OCI-LY1 (cell line): ENCODE measurements around the gene ARF3.

Experiments
- H2AFZ ChIP-seq: fragments of 200-600 bp; sonication (generic), shearing (Covaris generic); 2 replicates; pipeline ENCODE4 v1.6.0; 2014; ENCODE audit warnings: antibody characterized with exemption, mild to moderate bottlenecking, low read length
- H3F3A ChIP-seq: fragments of 200-600 bp; sonication (generic), shearing (Covaris generic); 2 replicates; pipeline ENCODE4 v1.6.0; 2014; ENCODE audit warnings: mild to moderate bottlenecking, antibody characterized with exemption, low read length, moderate library complexity; ENCODE audit not compliant: insufficient read depth
- H3K27ac ChIP-seq: fragments of 200-600 bp; sonication (generic); 2 replicates; pipeline ENCODE4 v1.5.1; 2014; ENCODE audit warnings: low read length, mixed run types, mild to moderate bottlenecking, low read depth; ENCODE audit not compliant: poor library complexity, severe bottlenecking
- H3K27me3 ChIP-seq: fragments of 200-600 bp; sonication (generic); 2 replicates; pipeline ENCODE4 v1.6.0; 2014; ENCODE audit warnings: antibody characterized with exemption, mild to moderate bottlenecking, low read length, moderate library complexity; ENCODE audit not compliant: insufficient read depth
- H3K36me3 ChIP-seq: fragments of 200-600 bp; sonication (generic); 2 replicates; pipeline ENCODE4 v1.6.1; 2014; ENCODE audit warnings: mild to moderate bottlenecking, antibody characterized with exemption, low read length, moderate library complexity, mixed read lengths; ENCODE audit not compliant: insufficient read depth
- H3K4me1 ChIP-seq: fragments of 200-600 bp; sonication (generic); 2 replicates; pipeline ENCODE4 v1.5.1; 2014; ENCODE audit warnings: mild to moderate bottlenecking, low read length, moderate library complexity; ENCODE audit not compliant: insufficient read depth, severe bottlenecking
- H3K4me2 ChIP-seq: fragments of 200-600 bp; sonication (generic), shearing (Covaris generic); 2 replicates; pipeline ENCODE4 v1.6.1; 2014; ENCODE audit warnings: low read length
- H3K4me3 ChIP-seq: fragments of 200-600 bp; sonication (generic); 2 replicates; pipeline ENCODE4 v1.5.1; 2014; ENCODE audit warnings: low read length, low read depth, mild to moderate bottlenecking, mixed read lengths; ENCODE audit not compliant: poor library complexity, severe bottlenecking
- H3K79me2 ChIP-seq: fragments of 200-600 bp; shearing (Covaris generic); 2 replicates; pipeline ENCODE4 v1.6.1; 2016; ENCODE audit warnings: mixed run types, low read length, mixed read lengths; ENCODE audit not compliant: insufficient read depth
- H3K9ac ChIP-seq: fragments of 200-600 bp; sonication (generic), shearing (Covaris generic); 2 replicates; pipeline ENCODE4 v1.6.1; 2014; ENCODE audit warnings: mild to moderate bottlenecking, low read length, mixed read lengths
- H3K9me2 ChIP-seq: fragments of 200-600 bp; sonication (generic), shearing (Covaris generic); 2 replicates; pipeline ENCODE4 v1.6.1; 2014; ENCODE audit warnings: low read depth, mild to moderate bottlenecking, low read length, mixed read lengths
- H3K9me3 ChIP-seq: fragments of 200-600 bp; shearing (Covaris generic); 2 replicates; pipeline ENCODE4 v1.6.1; 2014; ENCODE audit warnings: low read length, mixed read lengths
- H4K20me1 ChIP-seq: fragments of 200-600 bp; sonication (generic), shearing (Covaris generic); 2 replicates; pipeline ENCODE4 v1.6.0; 2016; ENCODE audit warnings: mild to moderate bottlenecking, low read length; ENCODE audit not compliant: insufficient read depth
- EZH2 ChIP-seq: fragments of 200-600 bp; sonication (generic), shearing (Covaris generic); IDR thresholded peaks from 2 replicates; pipeline ENCODE4 v1.8.0; 2017; ENCODE audit warnings: borderline replicate concordance, mixed run types, mild to moderate bottlenecking, antibody characterized with exemption, low read length, moderate library complexity, mixed read lengths
- TF ChIP-seq, protein P1 (sequence below): fragments of 200-600 bp; sonication (generic), shearing (Covaris generic); IDR thresholded peaks from 2 replicates; pipeline ENCODE4 v1.5.1; 2017; ENCODE audit warnings: mild to moderate bottlenecking, antibody characterized with exemption, low read length, moderate library complexity, mixed read lengths

The ARF3 gene

DNA sequence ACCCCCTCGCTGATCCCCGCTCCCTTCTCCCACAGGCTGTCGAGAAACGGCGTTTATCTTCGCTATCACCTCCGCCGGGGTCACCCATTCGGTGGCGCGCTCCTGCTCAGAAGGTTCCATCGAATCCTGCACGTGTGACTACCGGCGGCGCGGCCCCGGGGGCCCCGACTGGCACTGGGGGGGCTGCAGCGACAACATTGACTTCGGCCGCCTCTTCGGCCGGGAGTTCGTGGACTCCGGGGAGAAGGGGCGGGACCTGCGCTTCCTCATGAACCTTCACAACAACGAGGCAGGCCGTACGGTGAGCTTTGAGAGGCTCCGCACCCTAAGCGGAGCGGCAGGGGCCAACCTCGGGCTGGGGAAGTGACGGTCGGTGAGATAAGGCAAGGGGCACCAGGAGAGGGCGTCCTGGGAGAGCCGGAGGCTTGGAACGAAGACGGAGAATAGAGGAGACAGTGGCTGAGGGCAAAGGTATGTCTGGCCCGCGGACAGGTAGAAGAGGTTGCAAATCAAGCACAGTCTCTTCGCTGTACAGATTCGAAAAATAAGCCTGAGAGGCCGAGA, 23.2 kb upstream of the ARF3 start:
- no peak overlapping the region for H2AFZ ChIP-seq
- H3F3A ChIP-seq = no peaks in the 10 kb centered on the region
- H3K27me3 ChIP-seq = no peaks in the 10 kb centered on the region; the same call in 1 of the 2 replicates
- no peaks in the 10 kb centered on the region for H3K9me3 ChIP-seq
- H3K9me2 ChIP-seq = no peaks in the 10 kb centered on the region
- peak overlapping the region; percentile 55 for H3K4me2 ChIP-seq
- H3K9ac ChIP-seq = no peak overlapping the region
- H3K36me3 ChIP-seq = no peaks in the 10 kb centered on the region
- H3K4me3 ChIP-seq = peak overlapping the region; percentile 39
- H3K79me2 ChIP-seq = no peaks in the 10 kb centered on the region
- no peaks in the 10 kb centered on the region for H4K20me1 ChIP-seq
- no peak overlapping the region for H3K27ac ChIP-seq
- TF ChIP-seq EZH2 = no peak
- TF ChIP-seq, protein P1, sequence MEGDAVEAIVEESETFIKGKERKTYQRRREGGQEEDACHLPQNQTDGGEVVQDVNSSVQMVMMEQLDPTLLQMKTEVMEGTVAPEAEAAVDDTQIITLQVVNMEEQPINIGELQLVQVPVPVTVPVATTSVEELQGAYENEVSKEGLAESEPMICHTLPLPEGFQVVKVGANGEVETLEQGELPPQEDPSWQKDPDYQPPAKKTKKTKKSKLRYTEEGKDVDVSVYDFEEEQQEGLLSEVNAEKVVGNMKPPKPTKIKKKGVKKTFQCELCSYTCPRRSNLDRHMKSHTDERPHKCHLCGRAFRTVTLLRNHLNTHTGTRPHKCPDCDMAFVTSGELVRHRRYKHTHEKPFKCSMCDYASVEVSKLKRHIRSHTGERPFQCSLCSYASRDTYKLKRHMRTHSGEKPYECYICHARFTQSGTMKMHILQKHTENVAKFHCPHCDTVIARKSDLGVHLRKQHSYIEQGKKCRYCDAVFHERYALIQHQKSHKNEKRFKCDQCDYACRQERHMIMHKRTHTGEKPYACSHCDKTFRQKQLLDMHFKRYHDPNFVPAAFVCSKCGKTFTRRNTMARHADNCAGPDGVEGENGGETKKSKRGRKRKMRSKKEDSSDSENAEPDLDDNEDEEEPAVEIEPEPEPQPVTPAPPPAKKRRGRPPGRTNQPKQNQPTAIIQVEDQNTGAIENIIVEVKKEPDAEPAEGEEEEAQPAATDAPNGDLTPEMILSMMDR = peak; percentile 31; the same call in 1 of the 2 replicates
- peaks cover 35% of the 10 kb centered on the region for H3K4me1 ChIP-seq

GRCh38 chr12:48979602-48980388, 22.5 kb upstream of the ARF3 start:
- Histone ChIP-seq H2AFZ (no peak overlapping the region), H3K4me1 (peaks cover 35% of the 10 kb centered on the region), H3K4me3 (peak overlapping the region; percentile 39), H3K27ac (no peak overlapping the region), H3K9me2 (no peaks in the 10 kb centered on the region), H3K9ac (no peak overlapping the region), H3K79me2 (no peaks in the 10 kb centered on the region), H4K20me1 (no peaks in the 10 kb centered on the region), H3K27me3 (no peaks in the 10 kb centered on the region; the same call in 1 of the 2 replicates), H3K36me3 (no peaks in the 10 kb centered on the region), H3K4me2 (peak overlapping the region; percentile 55), H3F3A (no peaks in the 10 kb centered on the region), H3K9me3 (no peaks in the 10 kb centered on the region)
- no peak for TF ChIP-seq EZH2
- TF ChIP-seq, protein P1 = no peak

DNA sequence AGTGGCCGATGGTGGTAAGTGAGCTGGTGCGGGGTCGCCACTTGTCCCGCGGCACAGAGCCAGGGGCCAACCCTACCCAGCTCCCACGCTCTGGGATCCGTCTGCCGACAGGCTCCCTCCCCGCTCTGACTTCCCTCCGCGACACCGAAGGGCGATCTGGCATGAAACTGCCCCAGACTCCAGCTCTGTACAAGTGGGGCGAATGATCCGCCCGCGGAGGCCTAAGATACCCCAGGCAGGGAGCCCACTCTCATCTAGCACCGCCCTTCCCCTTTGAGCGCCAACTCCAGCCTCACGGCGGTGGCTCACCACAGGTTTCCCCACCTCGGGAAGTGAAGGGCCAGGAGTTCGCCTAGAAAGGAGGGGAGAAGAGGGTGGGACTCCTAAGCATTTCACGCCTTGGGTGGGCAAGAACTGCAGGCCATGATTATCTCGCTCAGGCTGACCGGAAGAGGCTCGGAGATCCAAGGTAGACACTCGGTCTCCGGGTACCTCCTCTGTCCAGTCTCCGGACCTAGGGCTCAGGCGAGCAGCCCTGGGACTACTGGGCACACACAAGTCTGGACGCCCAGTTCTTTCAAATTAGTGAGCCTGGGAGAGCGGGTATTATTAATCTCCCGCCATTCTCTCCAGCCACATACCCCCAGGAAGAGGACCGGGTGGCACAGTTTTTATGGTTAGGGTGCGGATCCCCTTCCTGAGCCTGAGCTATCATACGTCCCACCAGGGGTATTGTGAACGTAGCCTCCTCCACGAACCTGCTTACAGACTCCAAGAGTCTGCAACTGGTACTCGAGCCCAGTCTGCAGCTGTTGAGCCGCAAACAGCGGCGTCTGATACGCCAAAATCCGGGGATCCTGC, 21.7 kb upstream of the ARF3 start:
- H3K9me3 ChIP-seq = no peaks in the 10 kb centered on the region
- H3K4me2 ChIP-seq = no peak overlapping the region; the same call in 1 of the 2 replicates
- H3K4me1 ChIP-seq = peaks cover 35% of the 10 kb centered on the region

More for the DNA sequence above, 21.7 kb upstream of the ARF3 start:
- no peaks in the 10 kb centered on the region for H3F3A ChIP-seq
- H3K9me2 ChIP-seq = no peaks in the 10 kb centered on the region
- no peak overlapping the region for H3K27ac ChIP-seq
- H3K9ac ChIP-seq = no peak overlapping the region
- H3K36me3 ChIP-seq = no peaks in the 10 kb centered on the region
- H2AFZ ChIP-seq = no peak overlapping the region
- H3K79me2 ChIP-seq = no peaks in the 10 kb centered on the region
- no peaks in the 10 kb centered on the region; the same call in 1 of the 2 replicates for H3K27me3 ChIP-seq
- H4K20me1 ChIP-seq = no peaks in the 10 kb centered on the region
- TF ChIP-seq EZH2 = no peak
- TF ChIP-seq, protein P1 = no peak
- H3K4me3 ChIP-seq = no peak overlapping the region
